Fibroblast of skin of right biceps (primary cell): ENCODE results near the gene PRRT2.

Source experiments
- DNase-seq: peaks from one replicate; pipeline ENCODE4 v3.0.0-alpha.2; 2013

PRRT2 gene

GRCh38 chr16:29863669-29863984, 51.6 kb downstream of the PRRT2 start:
- no peak for DNase-seq

GRCh38 chr16:29864205-29864604, 52.2 kb downstream of the PRRT2 start:
- no peak for DNase-seq
